Measurements from ENCODE around the gene CASP8AP2. TPM values are rescaled to one million over a fixed set of nuclear protein-coding genes. Genes with fewer than 3 reads are reported as not detected.
"Not testable (repeated sequence)": the region's sequence is repeated elsewhere in the genome, so short reads cannot be mapped to it uniquely, and the experiment has no call there.

CASP8AP2 gene
- polyA plus RNA-seq, 3 donors, result 2.3 to 5.7 (median 3.2) TPM

GRCh38 chr6:89813422-89813821 lies 16.3 kb upstream of the CASP8AP2 start:
- not testable (repeated sequence) for H3K27ac ChIP-seq (ENCODE audit: low read depth, low read length)
- 96 to 99% (median 97%) methylated on average over 3 of the region's 3 CpGs for WGBS, 3 donors

- no peak overlapping the region for H3K27ac ChIP-seq (ENCODE audit: low read depth, low read length)
- 68 to 74% (median 73%) methylated on average over 3 of the region's 3 CpGs for WGBS, 3 donors
These were observed 12.2 kb upstream of the CASP8AP2 start for GRCh38 chr6:89817481-89817880.

GRCh38 chr6:89818977-89819335 lies 10.7 kb upstream of the CASP8AP2 start:
- 0 to 1% (median 0%) methylated on average over 14 of the region's 14 CpGs for WGBS, 3 donors

GRCh38 chr6:89819336-89820130 lies 10.1 kb upstream of the CASP8AP2 start, which contains the start of gene MDN1:
Gene MDN1 (minus strand): TSS chr6:89819794. CDS start chr6:89819607, 187 bp downstream.
- WGBS, 3 donors, result 0% methylated on average over 65 of the region's 65 CpGs
- H3K27ac ChIP-seq (ENCODE audit: low read depth, low read length), result peak within 1 kb of the TSS; percentile 46

More at GRCh38 chr6:89818977-89819335, 10.7 kb upstream of the CASP8AP2 start:
- H3K27ac ChIP-seq (ENCODE audit: low read depth, low read length), result peak overlapping the region; percentile 46

DNA sequence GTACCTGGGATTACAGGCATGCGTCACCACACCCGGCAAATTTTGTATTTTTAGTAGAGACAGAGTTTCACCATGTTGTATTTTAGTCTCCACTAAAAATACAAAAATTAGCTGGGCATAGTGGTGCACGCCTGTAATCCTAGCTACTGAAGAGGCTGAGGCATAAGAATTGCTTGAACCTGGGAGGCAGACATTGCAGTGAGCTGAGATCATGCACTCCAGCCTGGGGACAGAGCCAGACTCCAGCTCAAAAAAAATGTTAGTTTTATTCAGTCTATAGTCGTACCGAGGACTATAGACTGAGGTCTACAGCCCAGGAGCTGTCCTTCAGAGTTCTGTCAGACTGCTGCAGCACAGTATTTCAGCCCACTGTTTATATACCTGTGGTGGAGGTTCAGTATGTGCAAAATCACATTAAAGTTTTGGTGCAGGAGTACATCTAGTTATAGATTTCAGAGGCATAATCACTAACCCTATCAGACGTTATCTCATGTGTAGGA lies 3.6 kb upstream of the CASP8AP2 start:
- H3K27ac ChIP-seq (ENCODE audit: low read depth, low read length), result no peak overlapping the region
- 75 to 81% (median 77%) methylated on average over 6 of the region's 6 CpGs for WGBS, 3 donors

- not testable (repeated sequence) for H3K27ac ChIP-seq (ENCODE audit: low read depth, low read length)
- 57 to 61% (median 60%) methylated on average over 12 to 13 of the region's 13 CpGs for WGBS, 3 donors
These were observed 1.1 kb upstream of the CASP8AP2 start for GRCh38 chr6:89828475-89828987.

DNA sequence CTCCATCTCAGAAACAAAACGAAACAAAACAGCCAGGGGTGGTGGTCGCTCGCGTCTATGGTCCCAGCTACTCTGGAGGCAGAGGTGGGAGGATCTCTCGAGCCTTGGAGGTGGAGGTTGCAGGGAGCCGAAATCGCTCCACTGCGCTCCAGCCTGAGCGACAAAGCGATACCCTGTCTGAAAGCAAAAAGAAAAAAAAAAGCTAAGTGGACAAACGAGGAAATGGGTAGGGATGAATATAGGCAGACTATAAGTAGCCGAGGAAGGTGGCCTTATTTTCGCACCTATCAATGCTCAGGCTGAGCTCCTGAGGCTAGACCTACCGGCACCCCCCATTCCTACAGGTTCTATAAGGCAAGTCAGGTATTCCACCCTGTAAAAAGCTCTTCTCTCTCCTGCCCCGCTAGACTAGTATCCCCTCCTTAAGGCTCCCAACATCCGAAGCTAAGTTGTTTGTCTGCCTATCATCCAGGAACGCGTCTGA lies 650 bp upstream of the CASP8AP2 start:
- H3K27ac ChIP-seq (ENCODE audit: low read depth, low read length), result no peak overlapping the region
- 1 to 5% (median 1%) methylated on average over 18 of the region's 18 CpGs for WGBS, 3 donors

- 5 to 11% (median 10%) methylated on average over 15 of the region's 15 CpGs for WGBS, 3 donors
- H3K27ac ChIP-seq (ENCODE audit: low read depth, low read length), result no peak overlapping the region
These were observed 610 bp downstream of the CASP8AP2 start for GRCh38 chr6:89830170-89830809.

DNA sequence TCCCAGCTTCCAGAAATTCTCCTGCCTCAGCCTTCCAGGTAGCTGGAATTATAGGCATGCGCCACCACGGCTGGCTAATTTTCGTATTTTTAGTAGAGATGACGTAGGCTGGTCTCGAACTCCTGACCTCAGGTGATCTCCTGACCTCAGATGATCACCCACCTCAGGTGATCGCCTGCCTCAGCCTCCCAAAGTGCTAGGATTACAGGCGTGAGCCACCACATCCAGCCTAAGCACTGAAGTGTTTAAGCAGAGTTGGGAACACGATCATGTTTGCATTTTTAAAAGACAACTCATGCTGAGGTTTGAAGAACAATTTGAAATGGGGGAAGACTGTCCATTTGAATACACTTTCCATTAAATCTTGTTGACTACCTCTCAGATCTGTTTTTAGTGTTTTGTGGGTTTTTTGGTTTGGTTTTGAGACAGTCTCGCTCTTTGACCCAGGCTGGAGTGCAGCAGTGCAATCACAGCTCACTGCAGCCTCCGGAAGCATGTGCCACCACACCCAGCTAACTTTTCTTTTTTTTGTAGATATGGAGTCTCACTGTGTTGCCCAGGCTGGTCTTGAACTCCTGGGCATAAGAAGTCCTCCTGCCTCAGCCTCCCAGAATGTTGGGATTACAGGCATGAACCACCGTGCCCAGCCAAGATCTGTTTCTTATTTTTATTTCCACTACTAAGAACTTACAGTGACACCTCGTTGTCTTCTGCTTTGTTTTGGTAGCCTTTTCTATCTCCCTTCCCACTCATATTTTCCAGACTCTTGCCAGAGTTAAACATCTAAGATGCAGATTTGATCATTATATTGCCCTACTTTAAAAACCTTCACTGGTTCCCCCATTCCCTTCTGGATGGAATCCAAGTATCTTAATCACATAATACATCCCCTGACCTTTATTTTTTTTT lies 5.5 kb downstream of the CASP8AP2 start:
- WGBS, 3 donors, result 85 to 90% (median 86%) methylated on average over 12 of the region's 12 CpGs

GRCh38 chr6:89836639-89837222 lies 7.1 kb downstream of the CASP8AP2 start:
- no peak overlapping the region for H3K27ac ChIP-seq (ENCODE audit: low read depth, low read length)
- WGBS, 3 donors, result 91 to 95% (median 93%) methylated on average over 8 of the region's 8 CpGs

More for the DNA sequence above, 5.5 kb downstream of the CASP8AP2 start:
- H3K27ac ChIP-seq (ENCODE audit: low read depth, low read length), result no peak overlapping the region

DNA sequence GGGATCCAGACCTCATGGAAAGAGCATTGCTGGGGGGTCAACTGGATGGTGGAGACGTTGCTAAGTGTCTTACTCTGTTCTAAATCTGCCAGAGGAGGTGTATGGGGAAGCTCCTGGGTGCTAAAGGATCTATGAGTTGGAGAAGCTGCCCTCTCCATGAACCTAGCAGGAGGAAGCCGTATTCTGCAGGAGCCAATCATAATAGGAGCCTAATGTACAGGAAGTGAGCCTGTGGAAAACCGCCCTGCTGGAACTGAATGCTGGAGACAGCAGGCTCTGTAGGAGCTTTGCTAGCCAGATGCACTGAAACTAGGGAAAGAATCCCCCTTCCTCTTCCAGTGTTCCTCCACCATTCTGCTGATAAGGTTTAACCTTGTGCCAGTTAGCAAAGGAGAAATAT lies 10.9 kb downstream of the CASP8AP2 start:
- 53 to 84% (median 54%) methylated on average over 3 of the region's 3 CpGs for WGBS, 3 donors
- no peak overlapping the region for H3K27ac ChIP-seq (ENCODE audit: low read depth, low read length)

GRCh38 chr6:89842228-89842627 lies 12.5 kb downstream of the CASP8AP2 start:
- no peak overlapping the region for H3K27ac ChIP-seq (ENCODE audit: low read depth, low read length)
- WGBS, 3 donors, result 75 to 94% (median 93%) methylated on average over 2 of the region's 2 CpGs

GRCh38 chr6:89843070-89843469 lies 13.4 kb downstream of the CASP8AP2 start:
- H3K27ac ChIP-seq (ENCODE audit: low read depth, low read length), result no peak overlapping the region
- 68 to 70% (median 69%) methylated on average over 3 of the region's 3 CpGs for WGBS, 3 donors

DNA sequence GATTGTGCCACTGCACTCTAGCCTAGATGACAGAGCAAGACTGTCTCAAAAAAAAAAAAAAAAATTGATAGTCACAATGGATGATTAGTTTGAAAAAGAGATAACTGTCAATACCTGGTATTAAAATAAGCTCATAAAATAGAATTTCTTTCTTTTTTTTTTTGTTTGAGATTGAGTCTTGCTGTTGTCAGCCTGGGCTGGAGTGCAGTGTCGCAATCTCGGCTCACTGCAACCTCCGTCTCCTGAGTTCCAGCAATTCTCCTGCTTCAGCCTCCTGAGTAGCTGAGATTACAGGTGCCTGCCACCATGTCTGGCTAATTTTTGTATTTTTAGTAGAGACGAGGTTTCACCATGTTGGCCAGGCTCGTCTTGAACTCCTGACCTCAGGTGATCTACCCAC lies 17.8 kb downstream of the CASP8AP2 start:
- not testable (repeated sequence) for H3K27ac ChIP-seq (ENCODE audit: low read depth, low read length)
- 92 to 98% (median 93%) methylated on average over 5 of the region's 5 CpGs for WGBS, 3 donors

GRCh38 chr6:89853068-89853467 lies 23.4 kb downstream of the CASP8AP2 start:
- H3K27ac ChIP-seq (ENCODE audit: low read depth, low read length), result no peak overlapping the region
- 97 to 100% (median 100%) methylated on average over 1 of the region's 1 CpG for WGBS, 3 donors

DNA sequence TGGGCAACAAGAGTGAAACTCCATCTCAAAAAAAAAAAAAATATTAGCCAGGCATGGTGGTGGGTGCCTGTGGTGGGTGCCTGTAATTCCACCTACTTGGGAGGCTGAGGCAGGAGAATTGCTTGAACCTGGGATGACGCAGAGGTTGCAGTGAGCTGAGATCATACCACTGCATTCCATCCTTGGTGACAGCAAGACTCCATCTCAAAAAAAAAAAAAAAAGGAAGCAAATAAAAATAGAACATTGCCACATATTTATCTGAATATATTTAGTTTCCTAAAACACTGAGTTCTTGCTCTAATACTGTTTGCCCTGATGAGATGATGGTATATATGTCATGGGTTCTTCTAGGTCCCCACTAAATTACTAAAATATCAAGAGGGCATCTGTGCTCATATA lies 28.4 kb downstream of the CASP8AP2 start:
- H3K27ac ChIP-seq (ENCODE audit: low read depth, low read length), result no peak overlapping the region
- 90 to 93% (median 90%) methylated on average over 1 of the region's 1 CpG for WGBS, 3 donors

DNA sequence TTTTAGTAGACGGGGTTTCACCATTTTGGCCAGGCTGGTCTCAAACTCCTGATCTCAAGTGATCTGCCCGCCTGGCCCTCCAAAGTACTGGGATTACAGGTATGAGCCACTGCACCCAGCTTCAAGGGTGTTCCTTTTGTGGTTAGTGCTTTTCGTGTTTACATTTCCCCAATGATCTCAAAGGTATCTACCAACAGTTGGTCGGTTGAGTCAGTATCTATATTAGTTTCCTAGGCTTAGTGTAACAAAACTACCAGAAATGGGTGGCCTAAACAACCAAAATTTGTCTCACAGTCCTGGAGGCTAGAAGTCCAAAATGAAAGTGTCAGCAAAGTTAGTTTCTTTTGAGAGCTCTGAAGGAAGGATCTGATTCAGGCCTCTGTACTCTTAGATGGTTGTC lies 30.1 kb downstream of the CASP8AP2 start:
- 93 to 94% (median 94%) methylated on average over 4 of the region's 4 CpGs for WGBS, 3 donors
- H3K27ac ChIP-seq (ENCODE audit: low read depth, low read length), result no peak overlapping the region

DNA sequence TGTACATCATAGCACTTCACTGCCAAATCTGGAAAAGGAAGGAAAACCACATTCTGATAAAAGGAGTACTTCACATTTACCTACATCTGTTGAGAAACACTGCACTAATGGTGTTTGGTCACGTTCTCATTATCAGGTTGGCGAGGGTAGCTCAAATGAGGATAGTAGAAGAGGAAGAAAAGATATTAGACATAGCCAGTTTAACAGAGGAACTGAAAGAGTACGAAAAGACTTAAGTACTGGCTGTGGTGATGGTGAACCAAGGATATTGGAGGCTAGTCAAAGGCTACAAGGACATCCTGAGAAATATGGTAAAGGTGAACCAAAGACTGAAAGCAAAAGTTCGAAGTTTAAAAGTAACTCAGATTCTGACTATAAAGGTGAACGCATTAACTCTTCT lies 32.6 kb downstream of the CASP8AP2 start:
- WGBS, 3 donors, result 89 to 95% (median 89%) methylated on average over 5 of the region's 5 CpGs
- H3K27ac ChIP-seq (ENCODE audit: low read depth, low read length), result no peak overlapping the region

Measured in adipose tissue (tissue), 3 donors.